GM19468 (cell line): ENCODE results near the gene GPR142.

Experiments used
- ATAC-seq: cut with Tn5 transposase; IDR thresholded peaks from one replicate; pipeline ENCODE4 v1.9.1; 2021; ENCODE audit warnings: mild to moderate bottlenecking, moderate library complexity, moderate number of reproducible peaks; ENCODE audit not compliant: unreplicated experiment; ENCODE audit errors: extremely low read depth

The GPR142 gene, protein sequence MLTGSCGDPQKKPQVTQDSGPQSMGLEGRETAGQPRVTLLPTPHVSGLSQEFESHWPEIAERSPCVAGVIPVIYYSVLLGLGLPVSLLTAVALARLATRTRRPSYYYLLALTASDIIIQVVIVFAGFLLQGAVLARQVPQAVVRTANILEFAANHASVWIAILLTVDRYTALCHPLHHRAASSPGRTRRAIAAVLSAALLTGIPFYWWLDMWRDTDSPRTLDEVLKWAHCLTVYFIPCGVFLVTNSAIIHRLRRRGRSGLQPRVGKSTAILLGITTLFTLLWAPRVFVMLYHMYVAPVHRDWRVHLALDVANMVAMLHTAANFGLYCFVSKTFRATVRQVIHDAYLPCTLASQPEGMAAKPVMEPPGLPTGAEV

DNA sequence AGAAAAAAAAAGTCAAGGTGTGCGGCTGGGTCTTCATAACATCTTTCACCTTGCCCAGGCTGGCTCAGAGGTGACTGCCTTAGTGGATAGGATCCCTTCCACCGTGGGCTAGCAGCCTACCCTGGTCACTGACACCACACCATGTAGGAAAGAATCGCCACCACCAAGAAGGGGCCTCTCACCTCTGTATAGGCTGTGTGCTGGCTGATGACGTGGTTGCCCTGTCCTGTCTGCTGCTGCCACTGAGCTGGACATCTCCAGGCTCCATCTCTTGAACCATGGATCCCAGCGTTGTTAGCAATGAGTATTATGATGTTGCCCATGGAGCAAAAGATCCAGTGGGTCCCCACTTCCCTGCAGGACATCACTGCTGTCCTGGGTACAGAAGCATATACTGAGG is at the start of gene GPR142:
Gene GPR142 (plus strand): TSS at position 301 of the 400 bp plus-strand sequence. CDS start 2,035 bp downstream, outside the sequence.
- ATAC-seq = no peak

DNA sequence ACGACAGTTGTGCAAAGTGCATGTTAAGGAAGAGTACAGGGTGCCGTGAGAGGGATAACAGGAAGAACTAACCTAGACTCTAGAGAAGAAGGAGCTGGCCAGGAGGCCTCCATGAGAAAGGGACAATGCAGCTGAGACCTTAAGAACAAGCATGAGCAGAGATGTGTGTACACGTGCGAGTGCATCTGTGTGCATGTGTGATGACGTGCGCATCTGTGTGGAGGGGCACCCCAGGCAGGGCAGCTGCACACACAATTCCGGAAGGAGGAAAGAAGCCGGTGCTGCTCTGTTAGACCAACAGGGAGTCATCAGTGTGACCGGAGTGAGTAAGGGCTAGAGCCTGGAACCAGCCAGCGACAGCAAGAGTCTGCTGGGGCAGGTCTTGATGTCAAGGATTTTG is 48.9 kb upstream of the GPR142 start:
- no peak for ATAC-seq

DNA sequence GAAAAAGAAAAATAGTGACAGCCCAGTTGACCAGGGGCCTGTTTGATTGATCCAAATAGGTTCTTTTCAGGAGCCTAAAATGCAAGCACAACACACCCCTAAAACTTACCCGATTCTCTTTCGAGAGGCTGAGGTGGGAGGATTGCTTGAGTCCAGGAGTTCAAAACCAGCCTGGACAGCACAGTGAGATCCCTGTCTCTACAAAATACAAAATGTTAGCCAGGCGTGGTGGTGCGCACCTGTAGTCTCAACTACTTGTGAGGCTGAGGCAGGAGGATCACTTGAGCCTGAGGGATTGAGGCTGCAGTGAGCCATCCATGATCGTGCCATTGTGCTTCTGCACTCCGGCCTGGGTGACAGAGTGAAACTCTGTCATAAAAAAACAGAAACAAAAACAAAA is 42.8 kb upstream of the GPR142 start:
- no peak for ATAC-seq

DNA sequence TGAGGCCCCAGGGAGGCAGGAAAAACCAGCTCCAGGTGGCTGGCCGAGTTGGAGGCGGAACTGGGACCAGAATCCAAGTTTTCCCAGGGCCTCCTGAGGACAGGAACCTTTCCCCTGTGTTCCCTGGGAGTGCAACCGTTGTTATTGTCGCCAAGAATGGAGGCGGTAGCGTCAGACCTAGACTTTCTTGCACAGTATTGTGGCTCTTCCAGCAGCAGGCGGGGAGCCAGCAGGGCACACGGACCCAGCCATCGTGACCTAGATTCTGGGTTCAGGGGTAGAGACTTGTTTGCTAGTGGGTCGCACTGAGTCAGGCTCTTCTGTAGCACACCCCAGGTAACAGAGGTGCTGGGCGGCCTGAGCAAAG is 41.9 kb upstream of the GPR142 start:
- ATAC-seq = no peak

DNA sequence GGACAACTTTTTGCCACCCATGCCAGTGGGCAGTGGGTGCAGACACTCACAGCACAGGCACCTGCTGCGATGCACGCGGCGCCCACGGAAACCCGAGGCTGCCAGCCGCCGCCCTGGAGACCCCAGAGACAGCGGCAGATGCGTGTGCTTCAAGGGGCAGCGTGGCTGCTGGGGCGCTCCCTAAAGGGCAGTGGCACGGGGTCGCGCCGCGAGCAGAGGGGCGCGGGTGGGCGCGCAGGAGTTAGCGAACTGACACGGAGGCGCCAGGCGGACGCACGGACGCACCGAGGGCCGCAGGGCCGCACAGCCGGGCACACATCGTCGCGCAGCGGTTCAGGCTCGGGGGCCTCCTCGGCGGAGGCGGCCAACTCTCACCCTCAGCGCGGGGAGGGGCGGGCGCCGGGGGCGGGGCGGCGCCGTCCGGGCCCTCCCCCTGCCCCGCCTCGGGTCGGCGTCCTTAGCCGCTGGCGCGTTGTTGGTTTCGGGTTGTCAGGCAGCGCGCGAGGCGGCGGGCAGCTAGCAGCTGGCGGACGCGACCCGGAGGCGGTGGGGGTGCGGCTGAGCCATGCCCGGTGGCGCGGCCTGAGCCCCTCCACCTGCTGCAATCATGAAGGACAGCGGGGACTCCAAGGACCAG is 41.4 kb upstream of the GPR142 start, which contains the start of gene KIF19:
Gene KIF19 (plus strand): TSS at position 484 of the 637 bp plus-strand sequence. CDS start 124 bp downstream, at position 608.
- no peak for ATAC-seq

DNA sequence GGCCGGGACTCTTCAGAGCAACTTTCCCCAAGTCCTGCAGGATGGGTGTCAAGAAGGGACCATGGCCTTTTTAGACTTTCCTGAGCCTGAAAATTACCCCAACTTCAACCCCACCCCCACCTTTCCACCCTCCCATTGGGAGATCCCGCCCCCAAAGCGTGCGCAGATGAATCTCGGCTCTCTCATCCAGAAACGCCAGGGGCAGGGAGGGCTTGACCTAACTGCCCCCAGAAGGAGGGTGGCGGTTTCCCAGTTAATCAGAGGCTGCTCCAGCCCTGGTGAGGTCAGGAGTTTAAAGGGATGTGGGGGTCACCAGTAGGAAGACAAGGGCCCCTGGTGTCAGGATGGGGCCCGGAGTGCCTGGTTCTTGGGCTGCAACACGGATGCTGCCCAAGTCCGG is 40.8 kb upstream of the GPR142 start:
- ATAC-seq = no peak

DNA sequence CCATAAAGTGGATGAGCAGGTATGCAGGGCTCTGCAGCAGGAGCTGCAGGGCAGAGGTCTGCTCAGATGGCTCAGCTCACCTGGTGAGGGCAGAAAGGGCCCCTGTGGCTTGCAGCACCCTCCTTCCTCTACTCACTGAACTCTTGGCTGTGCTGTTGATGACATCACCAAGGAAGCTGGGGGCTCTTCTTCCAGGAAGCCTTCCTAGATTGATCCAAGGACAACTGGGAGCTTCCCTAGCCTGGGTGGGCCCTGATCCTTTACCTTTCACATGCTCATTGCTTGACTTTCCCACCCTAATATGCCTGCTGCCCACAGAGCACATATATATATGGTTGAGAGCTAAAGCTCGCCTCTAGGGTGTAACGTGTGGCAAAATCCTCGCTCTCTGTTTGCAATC is 38.8 kb upstream of the GPR142 start:
- ATAC-seq = no peak

DNA sequence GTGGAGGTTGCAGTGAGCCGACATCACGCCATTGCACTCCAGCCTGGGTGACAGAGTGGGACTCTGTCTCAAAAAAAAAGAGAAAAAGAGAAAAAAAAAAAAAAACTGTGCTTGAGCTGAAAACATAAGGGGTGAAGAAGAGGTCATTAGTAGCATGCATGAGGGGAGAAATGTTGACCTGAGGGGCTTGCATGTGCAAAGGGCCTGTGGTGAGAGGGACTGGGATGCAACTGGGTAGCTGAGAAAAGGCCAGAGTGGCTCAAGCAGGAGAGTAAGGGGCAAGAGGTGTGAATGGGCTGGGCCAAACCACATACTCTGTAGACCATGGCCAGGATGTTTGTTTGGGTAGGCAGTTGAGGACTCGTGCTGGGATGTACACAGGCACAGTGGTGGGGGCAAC is 37.9 kb upstream of the GPR142 start:
- no peak for ATAC-seq

DNA sequence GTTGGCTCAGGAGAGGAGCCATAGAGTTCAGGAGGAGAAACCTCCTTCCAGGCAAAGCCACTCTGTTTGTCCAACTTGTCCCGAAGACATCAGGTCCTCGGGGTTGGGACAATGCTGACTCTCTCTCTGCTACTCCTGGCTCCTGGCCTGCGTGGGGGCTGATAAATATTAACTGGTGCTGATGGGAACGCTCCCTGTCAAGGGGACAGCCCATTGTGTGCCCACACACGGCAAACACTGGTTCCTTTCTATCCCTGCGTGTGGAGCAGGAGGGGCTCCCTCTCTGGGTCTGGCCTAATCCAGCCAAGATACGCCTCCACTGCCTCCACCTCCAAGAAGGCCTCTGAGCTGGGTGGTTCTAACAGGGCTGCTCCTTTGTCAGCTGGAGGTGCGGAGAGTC is 36.9 kb upstream of the GPR142 start:
- ATAC-seq = no peak

DNA sequence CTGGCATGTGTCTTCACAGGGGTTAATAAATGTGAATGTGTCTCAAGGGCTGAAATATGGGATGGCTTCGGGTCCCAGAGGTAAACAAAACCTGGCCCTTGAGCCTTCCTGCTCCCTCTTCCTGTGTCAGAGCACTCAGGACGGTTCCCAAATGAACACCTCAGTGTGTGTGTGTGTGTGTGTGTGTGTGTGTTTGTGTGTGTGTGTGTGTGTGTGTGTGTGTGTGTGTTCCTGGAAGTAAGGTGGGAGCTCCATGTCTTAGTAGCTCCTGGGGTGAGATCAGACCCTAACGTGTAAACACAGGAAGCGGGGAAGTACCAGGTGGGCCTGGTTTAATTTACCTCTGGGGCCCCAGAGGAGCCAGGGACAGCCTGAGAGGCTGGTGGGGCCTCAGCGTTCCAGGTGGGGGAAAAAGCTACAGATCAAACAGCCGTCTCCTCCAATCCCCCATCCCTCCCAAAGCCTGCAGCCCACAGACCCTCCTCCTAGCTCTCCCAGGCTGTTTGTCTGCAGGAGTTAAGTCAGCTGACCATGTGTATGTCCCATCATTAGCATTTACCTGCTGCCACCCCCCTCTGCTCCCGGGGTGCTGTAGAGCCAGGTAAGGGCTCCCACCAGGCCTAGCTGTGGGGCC is 35.2 kb upstream of the GPR142 start:
- no peak for ATAC-seq

DNA sequence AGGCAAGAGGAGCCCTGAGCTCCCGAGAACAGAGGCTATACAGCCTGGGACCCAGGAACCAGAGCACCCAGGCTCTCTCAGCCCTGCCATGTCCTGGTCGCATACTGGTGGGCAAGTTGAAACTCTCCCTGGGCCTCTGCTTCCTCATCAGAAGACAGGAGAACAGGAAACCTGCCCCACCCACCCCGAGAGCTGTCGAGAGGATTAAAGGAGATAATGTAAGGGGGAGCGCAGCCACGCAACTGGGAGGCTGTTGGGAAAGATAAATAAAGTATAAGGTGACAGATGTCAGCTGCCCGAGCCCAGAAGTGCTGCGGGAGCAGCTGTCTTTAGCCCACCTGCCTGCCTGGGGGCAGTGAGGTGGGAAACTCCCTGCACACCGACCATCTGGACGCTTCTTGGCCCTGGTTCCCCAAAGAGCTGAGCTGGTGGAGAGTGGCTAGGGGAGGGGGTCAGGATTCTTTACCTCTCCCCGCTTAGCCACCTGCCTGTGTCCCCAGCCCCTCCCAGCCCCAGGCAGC is 34.5 kb upstream of the GPR142 start:
- ATAC-seq = no peak

DNA sequence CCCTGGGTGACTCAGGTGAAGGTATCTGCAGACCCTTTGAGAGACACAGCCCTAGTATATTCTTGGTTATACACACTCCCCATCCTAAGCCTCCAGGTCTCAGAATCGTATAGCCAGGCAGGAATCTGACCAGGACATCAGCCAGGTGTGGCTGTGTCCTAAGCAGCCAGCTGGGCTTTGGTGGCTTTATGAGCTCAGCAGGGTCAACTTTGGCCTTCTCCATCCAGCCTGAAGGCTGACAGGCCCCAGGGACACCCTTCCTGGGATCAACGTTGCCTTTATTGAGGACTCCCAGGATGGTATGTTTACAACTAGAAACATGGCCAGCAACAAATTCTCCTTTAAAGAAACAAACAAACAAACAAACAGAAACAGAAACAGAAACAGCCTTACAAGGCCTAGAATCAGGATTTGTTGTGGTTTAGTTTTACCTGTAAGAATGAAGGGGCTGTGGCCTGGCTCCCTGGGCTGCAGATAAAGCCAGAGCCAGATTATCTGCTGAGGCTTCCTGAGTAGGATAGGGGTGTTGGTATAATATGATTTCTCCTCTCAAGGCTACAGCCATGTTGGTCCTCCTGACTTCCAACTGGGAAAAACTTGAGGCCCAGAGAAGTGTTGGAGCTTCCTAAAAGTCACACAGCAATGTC is 32.8 kb upstream of the GPR142 start:
- ATAC-seq = no peak

DNA sequence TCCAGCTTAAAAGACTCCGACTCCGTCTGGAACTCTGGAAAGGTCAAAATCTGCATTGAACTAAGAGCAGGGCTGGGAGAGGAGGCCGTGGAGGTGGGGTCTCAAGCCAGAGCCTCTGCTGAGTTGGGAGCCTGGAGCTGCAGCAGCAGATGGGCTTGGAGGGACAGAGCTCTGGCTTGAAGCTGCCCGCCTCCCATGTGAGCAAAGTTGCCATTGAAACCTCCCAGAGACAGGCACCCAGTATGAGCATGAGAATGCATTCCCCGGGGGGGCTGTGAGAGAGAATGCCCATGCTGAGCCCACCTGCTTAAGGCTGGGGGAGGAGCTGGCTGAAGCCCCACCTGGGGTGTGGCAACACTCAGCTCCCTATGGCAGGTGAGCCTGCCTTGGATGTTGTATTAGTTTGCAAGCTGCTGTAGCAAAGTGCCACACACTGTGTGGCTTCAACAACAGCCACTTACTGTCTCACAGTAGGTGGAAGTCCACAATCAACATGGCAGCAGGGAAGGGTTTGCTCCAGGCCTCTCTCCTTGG is 31.7 kb upstream of the GPR142 start:
- no peak for ATAC-seq

DNA sequence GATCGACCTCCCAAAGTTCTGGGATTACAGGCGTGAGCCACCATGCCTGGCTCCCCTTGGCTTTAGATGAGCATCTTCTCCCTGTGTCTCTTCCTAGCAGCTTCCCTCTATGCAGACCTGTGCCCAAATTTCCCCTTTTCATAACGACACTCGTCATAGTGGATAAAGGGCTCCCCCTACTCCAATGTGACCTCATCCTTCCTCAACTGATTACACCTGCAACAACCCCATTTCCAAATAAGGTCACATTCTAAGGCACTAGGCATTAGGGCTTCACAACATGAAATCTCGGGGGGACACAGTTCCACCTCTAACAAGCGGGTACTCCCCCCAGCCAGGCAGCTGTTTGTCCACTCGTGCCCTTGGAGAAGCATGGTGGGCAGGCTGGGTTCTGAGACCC is 31.0 kb upstream of the GPR142 start:
- ATAC-seq = no peak

DNA sequence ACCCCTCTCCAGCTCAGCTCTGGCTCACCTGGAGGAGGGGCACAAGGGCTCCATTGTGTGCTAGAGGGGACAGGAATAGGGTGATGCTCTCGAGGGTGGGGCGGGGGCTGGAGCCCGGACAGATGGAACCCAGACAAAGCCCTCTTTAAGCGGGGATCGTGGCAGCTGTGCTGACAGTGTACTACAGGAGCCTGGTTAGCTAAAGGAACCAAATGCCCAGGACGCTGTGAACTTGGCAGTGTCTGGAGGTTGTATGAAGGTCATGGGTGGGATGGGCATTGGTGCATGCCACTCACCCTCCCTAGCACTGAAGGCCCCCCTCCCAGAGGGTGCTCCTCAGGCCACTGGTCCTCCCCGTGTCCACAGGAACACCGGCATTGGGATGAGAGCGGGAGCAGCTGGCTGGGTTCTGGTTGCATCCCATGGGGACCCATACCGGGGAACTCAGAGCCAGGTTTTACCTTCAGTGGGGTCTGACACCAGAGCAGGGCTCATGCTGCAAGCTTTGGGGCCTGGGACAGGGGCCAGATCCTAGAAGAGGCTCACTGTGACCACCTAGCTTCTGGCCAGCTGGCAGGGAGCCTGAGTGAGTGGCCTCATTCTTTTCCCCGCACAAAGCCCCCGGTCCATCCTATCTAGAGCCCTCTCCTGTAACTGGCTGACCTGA is 29.3 kb upstream of the GPR142 start:
- ATAC-seq = no peak

DNA sequence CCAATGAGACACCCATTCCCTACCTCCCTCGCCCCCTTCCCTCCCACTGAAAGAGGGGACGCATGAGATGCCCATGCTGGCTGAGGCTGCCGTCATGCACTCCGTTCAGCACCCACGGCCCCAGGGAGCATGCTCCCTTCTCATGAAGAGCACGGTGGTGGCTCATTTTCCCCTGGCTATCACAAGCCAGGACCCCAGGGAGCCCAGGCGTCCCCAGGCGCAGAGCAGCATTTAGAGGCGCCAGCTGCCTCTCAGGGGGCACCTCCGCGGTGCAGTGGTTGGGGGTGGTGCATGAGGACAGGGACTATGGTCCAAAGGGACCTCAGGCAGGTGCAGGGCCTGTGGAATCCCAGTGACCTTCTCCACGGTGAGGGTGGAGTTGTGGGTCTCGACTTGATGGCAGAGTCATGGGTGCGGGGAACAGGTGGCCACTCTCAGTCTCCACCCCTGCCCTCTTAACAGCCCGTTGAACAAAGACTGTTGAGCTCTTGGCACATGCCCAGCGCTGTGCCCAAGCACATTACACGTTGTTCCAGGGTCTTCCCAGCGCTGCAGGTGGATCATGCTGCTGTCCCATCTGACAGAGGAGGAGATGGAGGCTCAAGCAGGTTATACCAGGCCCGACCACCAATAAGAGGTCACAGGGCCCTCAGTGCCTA is 27.6 kb upstream of the GPR142 start:
- ATAC-seq = no peak

DNA sequence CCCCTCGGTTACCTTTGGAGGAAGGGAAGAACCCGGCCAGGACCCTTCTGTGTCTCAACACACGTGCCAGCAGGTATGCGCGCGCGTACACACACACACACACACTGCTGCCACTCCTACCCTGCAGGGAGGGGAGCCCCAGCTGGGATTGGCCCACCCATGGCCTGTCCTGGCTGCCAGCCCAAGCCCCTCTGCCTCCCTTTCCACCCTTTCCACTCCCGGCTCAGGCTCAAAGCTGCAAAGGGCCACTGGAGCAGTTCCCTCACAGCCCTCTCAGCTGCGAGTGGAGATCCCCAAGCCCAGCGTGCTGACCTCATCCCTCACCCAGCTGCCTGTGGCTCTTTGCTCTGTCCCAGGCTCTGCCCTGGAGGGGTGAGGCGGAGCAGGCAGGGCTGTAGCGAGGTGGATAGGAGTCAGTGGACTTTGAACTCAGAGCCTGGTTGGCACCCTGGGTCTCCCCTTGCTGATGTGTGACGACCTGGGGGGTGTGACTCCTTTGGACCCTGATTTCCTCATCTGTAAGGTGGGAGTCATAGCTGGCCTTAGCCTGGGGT is 26.8 kb upstream of the GPR142 start:
- ATAC-seq = no peak

DNA sequence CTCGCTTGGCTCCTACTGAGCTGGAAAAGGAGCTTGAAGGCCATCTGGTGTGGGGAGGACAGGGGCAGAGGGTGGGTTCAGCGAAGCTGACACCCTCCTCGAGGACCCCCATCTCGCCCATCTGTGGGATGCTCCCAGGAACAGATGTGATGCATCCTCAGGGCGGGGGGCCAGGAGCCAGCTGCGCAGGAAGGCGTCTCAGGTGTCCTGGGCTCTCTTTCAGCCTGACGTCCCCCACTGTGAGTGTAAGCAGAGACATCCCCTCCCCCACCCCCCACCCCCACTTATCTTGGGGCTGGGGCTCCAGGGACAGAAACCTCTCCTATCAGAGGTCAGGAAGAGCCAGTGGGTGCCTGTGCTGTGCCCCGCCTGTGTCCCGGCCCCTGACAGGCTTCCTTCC is 25.1 kb upstream of the GPR142 start:
- no peak for ATAC-seq

DNA sequence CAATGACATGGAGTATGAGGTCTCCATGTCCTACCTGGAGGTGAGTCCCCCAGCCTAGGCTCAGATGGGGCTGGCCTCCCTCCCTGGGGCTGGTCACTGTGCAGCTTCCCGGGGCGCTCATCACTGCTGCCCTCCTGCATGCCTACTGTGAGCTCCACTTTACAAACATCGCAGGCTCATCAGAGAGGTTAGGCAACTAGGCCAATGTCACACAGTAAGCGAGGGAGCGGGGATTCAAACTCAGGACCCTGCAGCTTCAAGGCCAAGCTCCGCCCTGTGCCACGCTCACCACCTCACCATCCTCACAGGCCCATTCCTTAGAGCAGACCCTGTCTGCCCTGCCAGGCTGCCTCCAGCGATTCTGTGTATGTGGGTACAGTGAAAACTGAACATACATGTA is 24.2 kb upstream of the GPR142 start:
- no peak for ATAC-seq
